Erythroblast (primary cell): ENCODE data around the gene CPB1.

Source experiments
- GATA1 ChIP-seq: IDR thresholded peaks from 2 replicates; pipeline ENCODE4 v1.6.1; 2011; ENCODE audit warnings: low read depth, mild to moderate bottlenecking, control low read depth, low read length, moderate library complexity
- POLR2A ChIP-seq: IDR thresholded peaks from 2 replicates; pipeline ENCODE4 v1.6.1; 2011; ENCODE audit warnings: mild to moderate bottlenecking, low read length

- TF ChIP-seq POLR2A (no peak), GATA1 (no peak)
Measured at GRCh38 chr3:148906667-148907066, 79.1 kb downstream of the CPB1 start.
